Measurements from ENCODE around the gene GRID1.

GRID1 gene

DNA sequence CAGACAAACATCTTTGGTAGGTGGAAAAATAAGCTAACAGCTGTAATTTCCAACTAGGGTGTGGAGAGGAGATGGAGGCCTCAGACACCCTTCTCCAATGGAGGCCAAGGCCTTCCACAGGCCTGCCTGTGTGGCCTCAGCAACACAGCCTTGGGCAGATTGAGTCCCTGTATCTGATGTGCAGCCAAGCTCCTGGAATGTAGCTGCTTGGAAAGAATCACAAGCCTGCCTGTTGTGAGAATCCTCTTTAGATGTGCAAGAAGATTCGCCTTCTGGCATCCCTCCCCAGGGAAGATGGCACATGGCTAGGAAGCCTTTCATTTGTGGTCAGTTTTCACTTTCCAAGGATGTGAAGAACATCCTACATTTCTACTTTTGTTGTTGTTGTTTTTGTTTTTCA, 684.0 kb downstream of the GRID1 start:
- no peak for DNase-seq (ENCODE audit: low read depth)
- TF ChIP-seq, protein P1, sequence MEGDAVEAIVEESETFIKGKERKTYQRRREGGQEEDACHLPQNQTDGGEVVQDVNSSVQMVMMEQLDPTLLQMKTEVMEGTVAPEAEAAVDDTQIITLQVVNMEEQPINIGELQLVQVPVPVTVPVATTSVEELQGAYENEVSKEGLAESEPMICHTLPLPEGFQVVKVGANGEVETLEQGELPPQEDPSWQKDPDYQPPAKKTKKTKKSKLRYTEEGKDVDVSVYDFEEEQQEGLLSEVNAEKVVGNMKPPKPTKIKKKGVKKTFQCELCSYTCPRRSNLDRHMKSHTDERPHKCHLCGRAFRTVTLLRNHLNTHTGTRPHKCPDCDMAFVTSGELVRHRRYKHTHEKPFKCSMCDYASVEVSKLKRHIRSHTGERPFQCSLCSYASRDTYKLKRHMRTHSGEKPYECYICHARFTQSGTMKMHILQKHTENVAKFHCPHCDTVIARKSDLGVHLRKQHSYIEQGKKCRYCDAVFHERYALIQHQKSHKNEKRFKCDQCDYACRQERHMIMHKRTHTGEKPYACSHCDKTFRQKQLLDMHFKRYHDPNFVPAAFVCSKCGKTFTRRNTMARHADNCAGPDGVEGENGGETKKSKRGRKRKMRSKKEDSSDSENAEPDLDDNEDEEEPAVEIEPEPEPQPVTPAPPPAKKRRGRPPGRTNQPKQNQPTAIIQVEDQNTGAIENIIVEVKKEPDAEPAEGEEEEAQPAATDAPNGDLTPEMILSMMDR (IDR thresholded peaks at IDR 0.05; ENCODE audit: insufficient read depth, low read depth, low read length, missing control alignments): no peak
- no peak overlapping the region for H3K4me3 ChIP-seq (ENCODE audit: low read length)

DNA sequence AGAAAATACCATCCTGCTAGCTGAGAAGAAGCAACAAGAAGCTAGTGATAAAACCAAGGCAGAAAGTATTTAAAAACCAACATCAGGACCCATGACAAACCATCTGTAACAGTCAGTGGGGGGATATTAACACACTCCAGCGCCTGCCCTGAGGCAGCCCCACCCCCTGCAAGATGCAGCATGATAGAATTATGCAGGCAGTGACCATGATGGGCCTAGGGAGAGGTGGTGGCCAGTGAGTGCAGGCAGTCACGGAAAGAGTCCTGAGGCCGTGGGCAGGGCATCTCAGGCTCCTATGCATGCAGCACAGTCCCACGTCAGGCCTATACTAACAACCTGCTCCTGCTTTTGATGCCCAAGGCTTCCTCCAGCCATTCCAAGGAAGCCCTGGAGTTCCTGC, 686.9 kb downstream of the GRID1 start:
- TF ChIP-seq, protein P1 (IDR thresholded peaks at IDR 0.05; ENCODE audit: insufficient read depth, low read depth, low read length, missing control alignments): no peak
- DNase-seq (ENCODE audit: low read depth): no peak
- no peak overlapping the region for H3K4me3 ChIP-seq (ENCODE audit: low read length)

DNA sequence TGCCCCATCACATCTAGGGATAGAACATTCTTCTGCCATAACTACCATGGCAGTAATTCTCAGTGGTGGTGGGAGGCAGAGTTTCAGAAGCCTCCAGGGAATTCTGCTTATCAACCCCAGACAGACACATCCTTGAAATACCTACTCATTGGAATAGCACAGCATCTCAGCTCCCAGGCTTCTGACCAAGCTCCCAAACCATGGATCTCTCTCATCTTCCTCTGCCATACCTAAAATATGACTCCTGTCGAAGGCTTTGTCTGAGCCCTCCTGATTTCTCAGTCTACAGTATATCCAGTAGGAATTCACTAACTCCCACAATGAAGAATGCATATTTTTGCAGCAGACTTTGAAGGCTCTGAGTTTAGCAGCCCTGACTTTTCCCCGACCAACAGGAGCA, 687.5 kb downstream of the GRID1 start:
- no peak for DNase-seq (ENCODE audit: low read depth)
- no peak overlapping the region for H3K4me3 ChIP-seq (ENCODE audit: low read length)
- TF ChIP-seq, protein P1 (IDR thresholded peaks at IDR 0.05; ENCODE audit: insufficient read depth, low read depth, low read length, missing control alignments): no peak

DNA sequence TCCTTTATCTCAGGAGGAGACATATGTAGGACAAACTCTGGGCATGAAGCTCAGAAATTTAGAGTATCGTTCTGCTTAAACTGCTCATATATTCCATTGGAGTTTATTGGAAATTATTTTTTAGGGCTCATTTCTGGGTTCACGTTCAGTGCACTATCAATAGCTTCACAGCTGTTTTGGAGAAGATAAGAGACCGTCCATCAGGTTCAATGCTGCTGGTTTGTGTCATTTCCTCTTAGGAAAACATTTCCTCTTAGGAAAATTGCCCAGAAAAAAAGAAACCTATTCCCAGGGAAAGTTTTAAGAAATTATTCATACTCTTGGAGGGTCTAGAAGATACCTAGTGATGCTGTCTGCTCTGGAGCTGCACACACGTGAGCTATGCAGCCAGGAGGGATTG, 691.7 kb downstream of the GRID1 start:
- TF ChIP-seq, protein P1 (IDR thresholded peaks at IDR 0.05; ENCODE audit: insufficient read depth, low read depth, low read length, missing control alignments): no peak
- no peak for DNase-seq (ENCODE audit: low read depth)
- H3K4me3 ChIP-seq (ENCODE audit: low read length): no peak overlapping the region

DNA sequence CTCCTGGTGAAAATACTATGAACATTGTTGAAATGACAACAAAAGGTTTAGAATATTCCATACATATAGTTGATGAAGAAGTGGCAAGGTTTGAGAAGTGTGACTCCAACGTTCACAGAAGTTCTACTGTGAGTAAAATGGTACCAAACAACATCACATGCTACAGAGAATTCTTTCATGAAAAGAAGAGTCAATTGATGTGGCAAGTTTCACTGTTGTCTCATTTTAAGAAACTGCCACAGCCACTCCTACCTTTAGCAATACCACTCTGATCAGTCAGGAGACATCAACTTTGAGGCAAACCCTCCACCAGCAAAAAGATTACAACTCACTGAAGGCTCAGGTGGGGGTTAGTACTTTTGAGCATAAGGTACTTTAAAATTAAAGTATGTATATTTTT, 693.3 kb downstream of the GRID1 start:
- no peak overlapping the region for H3K4me3 ChIP-seq (ENCODE audit: low read length)
- TF ChIP-seq, protein P1 (IDR thresholded peaks at IDR 0.05; ENCODE audit: insufficient read depth, low read depth, low read length, missing control alignments): no peak
- no peak for DNase-seq (ENCODE audit: low read depth)

DNA sequence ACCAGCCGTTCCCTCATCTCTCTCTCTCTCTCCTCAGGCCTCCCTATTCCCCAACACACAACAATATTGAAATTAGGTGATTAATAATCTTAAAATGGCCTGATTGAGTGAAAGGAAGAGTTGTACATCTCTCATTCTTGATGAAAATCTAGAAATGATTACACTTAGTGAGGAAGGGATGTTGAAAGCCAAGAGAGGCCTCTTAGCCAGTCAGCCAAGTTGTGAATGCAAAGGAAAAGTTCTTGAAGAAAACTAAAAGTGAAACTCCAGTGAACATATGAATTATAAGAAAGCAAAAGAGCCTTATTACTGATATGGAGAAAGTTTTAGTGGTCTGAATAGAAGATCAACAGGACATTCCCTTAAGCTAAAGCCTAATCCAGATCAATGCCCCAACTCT, 695.1 kb downstream of the GRID1 start:
- no peak overlapping the region for H3K4me3 ChIP-seq (ENCODE audit: low read length)
- no peak for DNase-seq (ENCODE audit: low read depth)
- TF ChIP-seq, protein P1 (IDR thresholded peaks at IDR 0.05; ENCODE audit: insufficient read depth, low read depth, low read length, missing control alignments): no peak

DNA sequence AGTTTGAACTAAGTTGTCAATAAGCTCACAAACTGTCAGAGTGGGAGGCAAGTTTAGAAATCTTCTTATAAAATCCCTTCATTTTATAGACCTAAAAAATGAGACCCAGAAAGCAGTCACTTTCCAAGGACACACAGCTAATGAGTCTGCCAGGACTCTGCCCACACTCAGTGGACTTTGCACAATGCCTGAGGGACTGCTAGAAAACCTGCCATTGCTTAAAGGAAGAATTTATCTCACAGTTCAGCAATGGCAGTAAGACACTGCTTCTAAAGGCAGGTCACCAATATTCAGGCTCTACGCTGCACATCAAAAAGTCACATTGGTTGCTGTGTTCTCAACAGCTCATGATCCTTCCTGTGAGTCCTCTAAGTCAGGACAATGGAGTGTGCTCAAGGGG, 698.1 kb downstream of the GRID1 start:
- no peak for DNase-seq (ENCODE audit: low read depth)
- TF ChIP-seq, protein P1 (IDR thresholded peaks at IDR 0.05; ENCODE audit: insufficient read depth, low read depth, low read length, missing control alignments): no peak

More for the DNA sequence above, 698.1 kb downstream of the GRID1 start:
- H3K4me3 ChIP-seq (ENCODE audit: low read length): no peak overlapping the region
